Lung (tissue), 12 donors: ENCODE measurements around the gene MYH10. TPM values are rescaled to one million over a fixed set of nuclear protein-coding genes. Genes with fewer than 3 reads are reported as not detected.

Source experiments
- ATAC-seq: fragments of 200-7000 bp; cut with Tn5 transposase; one replicate; pipeline ENCODE4 v1.9.1; 2020; ENCODE audit warnings: moderate number of reproducible peaks; ENCODE audit not compliant: insufficient read depth, low FRiP score
- DNase-seq, 3 donors: peaks; one replicate each; pipeline ENCODE4 v3.0.0-alpha.2; 2013 to 2017
- H3K27ac ChIP-seq, 2 donors: one replicate each; pipeline ENCODE4 v1.5.1; 2013; ENCODE audit warnings: mild to moderate bottlenecking in 2 of 2, moderate library complexity in 2 of 2, control low read depth in 1 of 2, inconsistent platforms in 1 of 2, low read depth in 1 of 2, low read length in 1 of 2
- H3K27me3 ChIP-seq, 3 donors: one replicate each; pipeline ENCODE4 v1.5.1; 2013; ENCODE audit warnings: low read length in 2 of 3; ENCODE audit not compliant: control insufficient read depth in 3 of 3, insufficient read depth in 3 of 3
- H3K36me3 ChIP-seq, 4 donors: one replicate each; pipeline ENCODE4 v1.5.1; 2013; ENCODE audit warnings: low read length in 4 of 4, mild to moderate bottlenecking in 1 of 4, moderate library complexity in 1 of 4; ENCODE audit not compliant: control insufficient read depth in 4 of 4, insufficient read depth in 4 of 4
- H3K4me1 ChIP-seq, 5 donors: one replicate each; pipeline ENCODE4 v1.5.1; 2013; ENCODE audit warnings: low read length in 5 of 5, mild to moderate bottlenecking in 2 of 5, moderate library complexity in 1 of 5; ENCODE audit not compliant: control insufficient read depth in 5 of 5, insufficient read depth in 5 of 5
- H3K4me3 ChIP-seq: one replicate; pipeline ENCODE4 v1.5.1; 2013; ENCODE audit warnings: mild to moderate bottlenecking, control low read depth, moderate library complexity
- H3K9ac ChIP-seq, 2 donors: one replicate each; pipeline ENCODE4 v1.5.1; 2013; ENCODE audit warnings: low read length in 2 of 2, control low read depth in 1 of 2; ENCODE audit not compliant: insufficient read depth in 1 of 2
- H3K9me3 ChIP-seq, 4 donors: one replicate each; pipeline ENCODE4 v1.5.1; 2013; ENCODE audit warnings: low read length in 3 of 4, mild to moderate bottlenecking in 1 of 4, moderate library complexity in 1 of 4; ENCODE audit not compliant: control insufficient read depth in 4 of 4, insufficient read depth in 3 of 4
- CTCF ChIP-seq: IDR thresholded peaks from 2 replicates; pipeline ENCODE4 v1.5.1; 2012; ENCODE audit warnings: mild to moderate bottlenecking; ENCODE audit errors: control extremely low read depth, extremely low read depth
- WGBS, 2 donors: extraction: QIAGEN DNeasy Blood & Tissue Kit; methylation state at CpG; one replicate each; pipeline ENCODE4 v1.1.7; 2013; 5-methylcytosine and 5-hydroxymethylcytosine counted together
- polyA plus RNA-seq, 2 donors: library from polyadenylated mRNA; stranded (reverse); fragments of 200-250 nt; gene quantifications; one replicate each; pipeline ENCODE4 v1.2.1, GENCODE V29; 2013
- total RNA-seq, 2 donors: library from RNA; depleted of rRNA in 1 of 2; stranded (reverse); fragments of >200 nt in 1 of 2; gene quantifications; one replicate each; pipeline ENCODE4 v1.2.1, GENCODE V29; 2014 to 2021
- donor health status: control.
- donor health status: control.
- donor health status: Bipolar disorder and iron deficiency.
- donor health status: healthy.
- donor health status: DM: yes; HTN: yes; CAD: no.

The MYH10 gene
- total and polyA plus RNA-seq, 4 donors, result 9.6 to 194 (median 44.7) TPM

GRCh38 chr17:8659758-8660410 is 29.4 kb upstream of the MYH10 start:
- ATAC-seq (no peak), DNase-seq (no peak)
- no peak overlapping the region for H3K9ac ChIP-seq
- TF ChIP-seq CTCF, result no peak
- WGBS, 2 donors, result 79 to 84% methylated on average over 3 of the region's 3 CpGs
- H3K27me3 ChIP-seq, result no peaks in the 10 kb centered on the region
- H3K4me1 ChIP-seq, result peaks cover 0 to 7% (median 0%) of the 10 kb centered on the region in 5 donors
- no peaks in the 10 kb centered on the region for H3K36me3 ChIP-seq
- no peak overlapping the region for H3K27ac ChIP-seq
- H3K4me3 ChIP-seq, result no peak overlapping the region
- H3K9me3 ChIP-seq, result peaks cover 0 to 8% (median 0%) of the 10 kb centered on the region in 4 donors

- no peak for ATAC-seq
- H3K27ac ChIP-seq, result no peak overlapping the region
- no peaks in the 10 kb centered on the region for H3K36me3 ChIP-seq
- H3K4me1 ChIP-seq, result peaks cover 0 to 7% (median 0%) of the 10 kb centered on the region in 5 donors
- no peak for TF ChIP-seq CTCF
- H3K9me3 ChIP-seq, result peaks cover 0 to 8% (median 0%) of the 10 kb centered on the region in 4 donors
- no peaks in the 10 kb centered on the region for H3K27me3 ChIP-seq
- 95 to 96% methylated on average over 6 of the region's 6 CpGs for WGBS, 2 donors
- no peak overlapping the region for H3K9ac ChIP-seq
- no peak overlapping the region for H3K4me3 ChIP-seq
- no peak for DNase-seq
Observed at GRCh38 chr17:8658810-8659209, 28.3 kb upstream of the MYH10 start.

- DNase-seq (no peak), ATAC-seq (no peak)
- Histone ChIP-seq H3K9me3 (peaks cover 0 to 8% (median 0%) of the 10 kb centered on the region in 4 donors), H3K4me1 (no peaks in the 10 kb centered on the region), H3K9ac (no peak overlapping the region), H3K27me3 (no peaks in the 10 kb centered on the region), H3K4me3 (no peak overlapping the region), H3K36me3 (no peaks in the 10 kb centered on the region), H3K27ac (no peak overlapping the region)
- no peak for TF ChIP-seq CTCF
- 95 to 96% methylated on average over 4 of the region's 4 CpGs for WGBS, 2 donors
Observed at GRCh38 chr17:8656693-8657092, 26.2 kb upstream of the MYH10 start.

- DNase-seq (no peak), ATAC-seq (no peak)
- Histone ChIP-seq H3K9ac (no peak overlapping the region), H3K4me1 (no peaks in the 10 kb centered on the region), H3K27ac (no peak overlapping the region), H3K9me3 (peaks cover 0 to 8% (median 0%) of the 10 kb centered on the region in 4 donors), H3K27me3 (peaks cover 0 to 4% (median 0%) of the 10 kb centered on the region in 3 donors), H3K4me3 (no peak overlapping the region), H3K36me3 (no peaks in the 10 kb centered on the region)
- no peak for TF ChIP-seq CTCF
- 76 to 85% methylated on average over 4 of the region's 4 CpGs for WGBS, 2 donors
Observed at GRCh38 chr17:8654822-8655221, 24.3 kb upstream of the MYH10 start.
